GM12872 (cell line): Measurements from ENCODE around the gene TBKBP1.

Experiments
- CTCF ChIP-seq: IDR thresholded peaks from 3 replicates; pipeline ENCODE4 v1.5.1; 2011; ENCODE audit warnings: low read depth, mild to moderate bottlenecking, low read length, moderate library complexity; ENCODE audit not compliant: insufficient read depth

Gene TBKBP1

GRCh38 chr17:47693731-47694580 lies at the start of gene TBKBP1:
Gene TBKBP1, plus strand, starts transcription at chr17:47694161. Its CDS starts 1,952 bp downstream, at chr17:47696113.
- no peak for TF ChIP-seq CTCF

- TF ChIP-seq CTCF = no peak
Observed at GRCh38 chr17:47644324-47644723, 49.6 kb upstream of the TBKBP1 start.

GRCh38 chr17:47649153-47649971 lies 44.6 kb upstream of the TBKBP1 start, which contains the start of gene KPNB1:
Gene KPNB1, plus strand, starts transcription at chr17:47649919. Its CDS starts 326 bp downstream, at chr17:47650245.
- no peak for TF ChIP-seq CTCF

- no peak for TF ChIP-seq CTCF
Observed at GRCh38 chr17:47649972-47650524, 43.9 kb upstream of the TBKBP1 start.

GRCh38 chr17:47650525-47651522 lies 43.1 kb upstream of the TBKBP1 start:
- no peak for TF ChIP-seq CTCF

- no peak for TF ChIP-seq CTCF
Observed at GRCh38 chr17:47651704-47652103, 42.3 kb upstream of the TBKBP1 start.
